ENCODE measurements around the gene RPL29.

The RPL29 gene

DNA sequence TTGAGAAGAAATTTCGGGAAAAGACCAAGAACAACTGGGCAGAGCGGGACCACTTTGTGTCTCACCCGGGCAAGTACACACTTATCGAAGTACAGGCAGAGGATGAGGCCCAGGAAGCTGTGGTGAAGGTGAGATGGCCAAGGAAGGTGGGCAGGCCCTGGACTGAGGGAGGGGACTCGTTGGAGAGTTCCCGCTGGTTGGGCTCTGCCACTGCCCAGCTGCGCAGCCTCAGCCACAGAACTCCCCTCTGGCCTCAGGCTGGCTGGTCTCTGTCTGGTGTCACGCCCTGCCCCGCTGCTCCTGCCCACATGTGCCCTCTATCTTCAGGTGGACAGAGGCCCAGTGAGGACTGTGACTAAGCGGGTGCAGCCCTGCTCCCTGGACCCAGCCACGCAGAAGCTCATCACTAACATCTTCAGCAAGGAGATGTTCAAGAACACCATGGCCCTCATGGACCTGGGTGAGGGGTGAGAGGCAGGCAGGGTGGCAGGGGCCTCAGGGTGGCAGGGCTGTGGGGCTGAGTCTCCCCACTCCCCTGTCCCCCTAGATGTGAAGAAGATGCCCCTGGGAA lies 51.2 kb downstream of the RPL29 start:
- no peak for DNase-seq
